DND-41 (cell line): ENCODE data around the gene RAP1B.

Experiments
- EZH2 ChIP-seq: IDR thresholded peaks from 3 replicates; pipeline ENCODE4 v1.6.1; 2012; ENCODE audit warnings: borderline replicate concordance, low read depth, mild to moderate bottlenecking, moderate library complexity, low read length, inconsistent platforms; ENCODE audit not compliant: severe bottlenecking
- TF ChIP-seq, protein P1 (sequence below): IDR thresholded peaks from 2 replicates; pipeline ENCODE4 v1.5.1; 2012; ENCODE audit warnings: borderline replicate concordance, low read length, moderate library complexity, mild to moderate bottlenecking; ENCODE audit not compliant: poor library complexity, severe bottlenecking; ENCODE audit errors: extremely low read depth

DNA sequence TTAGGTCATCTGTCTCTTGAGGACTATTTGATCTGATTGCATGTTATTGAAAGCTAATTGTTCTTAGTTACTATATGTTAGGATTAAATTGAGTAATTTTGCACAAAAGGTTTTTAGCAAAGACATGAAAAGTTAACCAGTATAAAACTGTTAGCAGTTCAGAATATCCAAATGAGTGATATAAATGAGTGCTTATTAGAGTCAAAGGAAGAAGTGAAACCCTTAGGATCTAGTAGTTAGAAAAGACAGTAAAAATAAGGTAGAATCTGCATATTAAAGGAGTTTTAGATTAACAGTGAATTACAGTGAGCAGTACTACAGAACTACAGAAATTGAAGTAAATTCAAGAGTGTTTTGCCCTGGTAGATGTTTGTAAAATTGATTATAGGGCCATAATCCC is 12.4 kb downstream of the RAP1B start:
- TF ChIP-seq, protein P1, sequence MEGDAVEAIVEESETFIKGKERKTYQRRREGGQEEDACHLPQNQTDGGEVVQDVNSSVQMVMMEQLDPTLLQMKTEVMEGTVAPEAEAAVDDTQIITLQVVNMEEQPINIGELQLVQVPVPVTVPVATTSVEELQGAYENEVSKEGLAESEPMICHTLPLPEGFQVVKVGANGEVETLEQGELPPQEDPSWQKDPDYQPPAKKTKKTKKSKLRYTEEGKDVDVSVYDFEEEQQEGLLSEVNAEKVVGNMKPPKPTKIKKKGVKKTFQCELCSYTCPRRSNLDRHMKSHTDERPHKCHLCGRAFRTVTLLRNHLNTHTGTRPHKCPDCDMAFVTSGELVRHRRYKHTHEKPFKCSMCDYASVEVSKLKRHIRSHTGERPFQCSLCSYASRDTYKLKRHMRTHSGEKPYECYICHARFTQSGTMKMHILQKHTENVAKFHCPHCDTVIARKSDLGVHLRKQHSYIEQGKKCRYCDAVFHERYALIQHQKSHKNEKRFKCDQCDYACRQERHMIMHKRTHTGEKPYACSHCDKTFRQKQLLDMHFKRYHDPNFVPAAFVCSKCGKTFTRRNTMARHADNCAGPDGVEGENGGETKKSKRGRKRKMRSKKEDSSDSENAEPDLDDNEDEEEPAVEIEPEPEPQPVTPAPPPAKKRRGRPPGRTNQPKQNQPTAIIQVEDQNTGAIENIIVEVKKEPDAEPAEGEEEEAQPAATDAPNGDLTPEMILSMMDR = no peak
- no peak for TF ChIP-seq EZH2
